Suppressor macrophage treated with lipopolysaccharide for 1 hour (primary cell): ENCODE data around the gene OTOL1.

Source experiments
- DNase-seq, 3 donors: peaks; one replicate each; pipeline ENCODE4 v3.0.0-alpha.2; 2020 to 2022

OTOL1 gene

DNA sequence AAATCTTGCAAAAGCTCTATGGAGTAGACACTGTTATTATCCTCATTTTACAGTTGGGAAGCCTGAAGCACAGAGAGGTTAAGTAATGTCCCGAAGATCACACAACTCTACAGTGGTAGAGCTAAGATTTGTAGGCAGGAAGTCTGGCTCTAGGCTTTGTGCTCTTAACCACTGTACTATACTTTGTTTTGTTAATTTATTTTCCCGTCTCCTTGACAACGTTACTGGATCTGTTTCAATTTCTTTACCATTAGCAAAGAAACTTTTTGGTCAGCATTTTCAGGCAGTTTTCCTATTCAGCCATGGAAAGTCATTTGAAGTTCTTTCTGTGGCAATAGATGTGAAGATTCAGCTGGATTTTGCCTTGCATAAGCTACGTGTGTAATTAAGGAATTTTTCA, 51.7 kb downstream of the OTOL1 start:
- DNase-seq, result no peak

DNA sequence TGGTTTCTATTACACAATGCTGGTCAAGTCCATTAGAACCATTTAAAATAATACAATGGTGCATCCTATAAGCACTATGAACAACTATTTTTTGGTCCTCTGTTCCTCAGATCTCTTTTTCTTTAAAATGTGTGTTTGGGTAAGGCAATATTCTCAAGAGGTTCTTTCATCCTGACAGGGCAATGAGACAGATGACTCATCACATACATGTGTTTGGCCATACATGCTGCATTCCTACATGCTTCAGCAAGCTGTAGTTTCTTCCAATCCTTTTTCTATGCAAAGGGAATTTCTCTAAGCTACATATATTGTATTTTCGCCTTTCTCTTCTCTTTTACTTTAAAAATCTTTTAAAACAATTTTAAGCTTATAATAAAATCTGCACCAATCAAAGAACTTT, 52.7 kb downstream of the OTOL1 start:
- DNase-seq, result no peak

DNA sequence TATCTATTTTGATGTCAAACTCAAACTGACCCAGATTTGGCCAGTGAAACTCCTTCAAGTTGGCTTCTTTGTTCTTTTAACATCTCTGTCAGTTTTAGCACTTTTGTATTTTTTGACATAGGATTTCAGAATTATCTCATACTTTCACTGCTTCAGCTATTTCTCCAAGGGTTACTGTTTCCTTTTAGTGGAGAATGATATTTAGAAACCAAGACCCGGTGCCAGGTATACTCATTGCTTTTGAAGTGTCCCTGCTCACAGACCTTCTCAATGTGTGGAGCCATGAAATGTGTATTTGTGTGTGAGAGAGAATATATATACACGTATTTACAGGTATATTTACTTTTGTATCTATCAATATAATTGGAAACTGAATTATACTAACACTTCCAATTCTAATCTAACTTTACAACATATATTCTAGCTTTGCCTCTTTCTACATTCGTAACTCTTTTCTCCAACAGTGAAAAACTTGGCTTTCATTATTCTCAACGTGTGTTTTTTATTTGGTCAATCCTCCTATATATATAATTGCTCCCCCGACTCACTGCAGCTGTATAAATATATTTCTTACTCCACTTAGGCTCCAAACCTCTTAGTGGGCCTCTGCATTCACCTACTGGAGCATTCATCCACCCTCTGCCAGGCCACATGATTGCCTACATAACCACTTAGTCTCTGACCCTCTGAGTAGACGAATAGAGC, 54.0 kb downstream of the OTOL1 start:
- no peak for DNase-seq

DNA sequence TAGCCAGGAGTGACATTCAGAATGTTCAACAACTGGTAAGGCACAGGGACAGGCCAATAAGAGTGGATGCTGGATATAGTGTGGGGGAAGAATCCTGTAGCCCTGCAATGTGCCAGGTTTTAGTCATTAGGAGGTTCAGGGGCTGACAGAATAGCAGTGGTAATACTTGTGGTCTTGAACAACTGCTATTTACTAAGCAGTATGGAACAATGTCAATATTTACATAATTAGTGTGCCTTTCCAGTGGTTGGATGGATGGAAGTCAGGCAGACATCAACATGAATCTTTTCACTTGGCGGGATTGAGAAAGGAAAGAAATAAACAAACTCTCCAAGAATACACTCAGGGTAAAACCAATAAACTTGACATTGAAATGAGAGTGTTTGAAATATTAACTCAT, 55.1 kb downstream of the OTOL1 start:
- DNase-seq, result no peak

DNA sequence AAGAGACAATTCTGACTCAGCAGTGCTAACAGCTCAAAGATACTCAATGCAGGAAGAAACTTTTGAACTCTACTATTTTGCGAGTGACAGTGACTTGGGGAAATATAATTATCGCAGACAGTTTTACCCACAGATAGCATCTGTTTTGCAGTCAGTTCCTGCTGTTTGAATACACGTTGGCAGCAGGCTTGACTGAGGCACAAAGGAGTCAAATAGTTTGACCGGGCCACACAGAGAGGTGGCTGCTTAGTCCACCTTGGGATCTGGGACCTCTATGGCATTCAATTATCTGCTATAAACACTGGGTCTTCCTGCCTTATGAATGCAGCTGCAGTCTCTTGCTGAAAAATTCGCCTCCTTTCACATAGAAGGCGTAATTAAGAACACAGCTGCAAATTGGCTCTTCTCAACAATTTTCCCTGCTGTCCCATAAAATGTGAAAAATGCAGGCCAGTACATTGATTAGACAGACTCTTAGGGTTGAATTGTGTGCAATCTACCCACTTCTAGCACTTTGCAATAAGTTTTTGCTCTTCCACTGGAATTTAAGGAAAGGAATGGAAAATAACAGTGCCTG, 56.5 kb downstream of the OTOL1 start:
- DNase-seq, result no peak
